K562 (cell line): ENCODE data around the gene IPO7. TPM values are rescaled to one million over a fixed set of nuclear protein-coding genes. Genes with fewer than 3 reads are reported as not detected.
A peak's percentile ranks its signal among the peaks of the same experiment; 100 is the strongest.
"Not testable (repeated sequence)": the region's sequence is repeated elsewhere in the genome, so short reads cannot be mapped to it uniquely, and the experiment has no call there.

Source experiments
- ATAC-seq: fragments of 200-7000 bp; cut with Tn5 transposase; 3 replicates; pipeline ENCODE4 v1.9.1; 2020; ENCODE audit warnings: moderate library complexity
- BruUV-seq: library from RNA; stranded (reverse); fragments of 400-500 nt; replicated peaks from 2 replicates; lab custom pipeline; 2021; lab: Mats Ljungman, UMichigan
- CTCF ChIA-PET: fragments of 300-600 bp; formaldehyde crosslinking; extraction: SDS; loops from one replicate; lab custom pipeline; 2021; ENCODE audit warnings: low intra/inter-chr PET ratio; lab: Yijun Ruan, JAX
- POLR2A ChIA-PET: fragments of 300-600, 350-650 bp; sonication (Branson Sonifier 250); formaldehyde crosslinking; extraction: SDS; loops from one replicate; lab custom pipeline; 2021; ENCODE audit warnings: antibody characterized with exemption, inconsistent platforms; lab: Yijun Ruan, JAX
- DNase-seq, 4 experiments: peaks; one replicate each; pipeline versions ENCODE4 v3.0.0 to v3.0.0-alpha.2; 2011 to 2018; ENCODE audit warnings: low spot score in 3 of 4, mixed read lengths in 3 of 4; ENCODE audit errors: extremely low read depth in 1 of 4
- FAIRE-seq: peaks from 2 replicates; lab custom pipeline; 2011; peaks lifted over from hg19 to GRCh38; lab: Jason Lieb, UNC
- H2AFZ ChIP-seq: 2 replicates; pipeline ENCODE4 v1.6.0; 2011; ENCODE audit warnings: low read depth, low read length, control low read depth, inconsistent platforms
- H3K27ac ChIP-seq: fragments of 200-600 bp; 3 replicates; pipeline ENCODE4 v1.8.0; 2011; ENCODE audit warnings: low read depth, mild to moderate bottlenecking, control low read depth, inconsistent platforms, low read length, moderate library complexity, mixed read lengths; ENCODE audit errors: extremely low read depth
- H3K27me3 ChIP-seq, 2 experiments: fragments of 300-600 bp in 1 of 2; 2 replicates in 1 of 2; 3 replicates in 1 of 2; pipeline versions ENCODE4 v1.6.0 to v1.8.0; 2011; ENCODE audit warnings: inconsistent platforms in 2 of 2, low read length in 2 of 2, mild to moderate bottlenecking in 1 of 2, mixed read lengths in 1 of 2, moderate library complexity in 1 of 2; ENCODE audit not compliant: control insufficient read depth in 2 of 2, insufficient read depth in 2 of 2
- H3K36me3 ChIP-seq: fragments of 300-600 bp; 3 replicates; pipeline ENCODE4 v1.8.0; 2011; ENCODE audit warnings: mild to moderate bottlenecking, low read length, inconsistent platforms; ENCODE audit not compliant: control insufficient read depth, insufficient read depth
- H3K4me1 ChIP-seq, 2 experiments: fragments of 200-600 bp in 1 of 2; replicated peaks in 1 of 2; 2 replicates in 1 of 2; 3 replicates in 1 of 2; pipeline versions ENCODE4 v1.5.1 to v1.8.0; 2011; ENCODE audit warnings: inconsistent platforms in 2 of 2, low read length in 2 of 2, mild to moderate bottlenecking in 1 of 2, mixed read lengths in 1 of 2, moderate library complexity in 1 of 2; ENCODE audit not compliant: control insufficient read depth in 2 of 2, insufficient read depth in 2 of 2
- H3K4me2 ChIP-seq: 2 replicates; pipeline ENCODE4 v1.6.1; 2011; ENCODE audit warnings: low read length, control low read depth, inconsistent platforms, mixed read lengths; ENCODE audit not compliant: insufficient read depth
- H3K4me3 ChIP-seq: fragments of 200-600 bp; sonication (generic), shearing (Covaris generic); 2 replicates; pipeline ENCODE4 v1.5.1; 2016; ENCODE audit warnings: control low read depth, inconsistent platforms
- H3K79me2 ChIP-seq: fragments of 200-600 bp; 3 replicates; pipeline ENCODE4 v1.8.0; 2011; ENCODE audit warnings: low read length, inconsistent platforms; ENCODE audit not compliant: control insufficient read depth, insufficient read depth
- H3K9ac ChIP-seq, 2 experiments: 2 replicates each; pipeline versions ENCODE4 v1.6.0 to v1.6.1; 2011; ENCODE audit warnings: low read depth in 2 of 2, low read length in 2 of 2, control low read depth in 1 of 2, inconsistent platforms in 1 of 2, mild to moderate bottlenecking in 1 of 2, mixed read lengths in 1 of 2; ENCODE audit not compliant: insufficient read depth in 1 of 2
- H3K9me1 ChIP-seq: one replicate; pipeline ENCODE4 v1.6.0; 2011; ENCODE audit warnings: inconsistent platforms, mild to moderate bottlenecking, low read length, moderate library complexity; ENCODE audit not compliant: control insufficient read depth, insufficient read depth
- H3K9me3 ChIP-seq: replicated peaks from 2 replicates; pipeline ENCODE4 v1.5.1; 2011; ENCODE audit warnings: low read depth, low read length, inconsistent platforms; ENCODE audit not compliant: control insufficient read depth, insufficient read depth
- H4K20me1 ChIP-seq: replicated peaks from 2 replicates; pipeline ENCODE4 v1.6.1; 2011; ENCODE audit warnings: low read length, inconsistent platforms, mixed read lengths; ENCODE audit not compliant: control insufficient read depth, insufficient read depth
- C11orf30 ChIP-seq: fragments of 450-650 bp; IDR thresholded peaks from 2 replicates; pipeline ENCODE4 v1.6.1; 2016; ENCODE audit warnings: low read depth, mild to moderate bottlenecking
- CHD7 ChIP-seq: fragments of 200-600 bp; sonication (generic); IDR thresholded peaks from one replicate; pipeline ENCODE4 v1.6.1; 2012; ENCODE audit warnings: mild to moderate bottlenecking, low read depth, low read length, inconsistent platforms
- GABPB1 ChIP-seq: sonication (generic); formaldehyde crosslinking; IDR thresholded peaks from 2 replicates; pipeline ENCODE4 v1.8.0; 2022; ENCODE audit warnings: mild to moderate bottlenecking, missing genetic modification reagents
- ZNF316 ChIP-seq: fragments of 450-650 bp; IDR thresholded peaks from 2 replicates; pipeline ENCODE4 v1.6.1; 2016
- WGBS: fragments of 100-300 bp; shearing (Covaris generic); methylation state at CpG from one replicate; pipeline ENCODE4 v1.1.6; 2016; ENCODE audit warnings: low coverage, mixed read lengths; ENCODE audit not compliant: insufficient coverage; ENCODE audit errors: missing lambda C conversion rate; 5-methylcytosine and 5-hydroxymethylcytosine counted together
- in situ Hi-C: fragments of 300-500 bp; cut with MboI; formaldehyde crosslinking; loops from 4 replicates; pipeline ENCODE4 v1.15.0; 2018; ENCODE audit warnings: inconsistent platforms, mixed read lengths
- intact Hi-C: fragments of 100-400 bp; cut with micrococcal nuclease; formaldehyde crosslinking; loops from 2 replicates; pipeline ENCODE4 v1.14.2; 2022
- polyA plus RNA-seq, 8 experiments: library from polyadenylated mRNA; depleted of rRNA in 4 of 8; stranded (reverse) in 5 of 8; unstranded in 3 of 8; fragments of >200 nt; fragmentation: Nextera tagmentation in 2 of 8; fragmentation: Illumina TruSeq in 1 of 8; extraction: Ambion mirVana in 2 of 8; extraction: Trizol in 1 of 8; gene quantifications; 2 replicates each; pipeline versions ENCODE4 v1.2.1 to v1.2.3, GENCODE V29; 2011 to 2014; ENCODE audit warnings: inconsistent platforms in 1 of 8, missing spikeins in 1 of 8
- total RNA-seq, 7 experiments: library from RNA; depleted of rRNA in 6 of 7; stranded (reverse); fragments of >200 nt in 6 of 7; fragmentation: Illumina TruSeq in 2 of 7; extraction: Trizol in 2 of 7; gene quantifications; 2 replicates each; pipeline versions ENCODE4 v1.2.1 to v1.2.3, GENCODE V29; 2011 to 2021; ENCODE audit warnings: low replicate concordance in 1 of 7

Gene IPO7
- total and polyA plus RNA-seq, 9 of the 15 experiments (the other 6 are each of a cell fraction or from before 2014, with no cell fraction given) = 23.6 to 138 (median 110) TPM

GRCh38 chr11:9347779-9348178 is 36.7 kb upstream of the IPO7 start:
- H3K9me3 ChIP-seq, H4K20me1 ChIP-seq, H3K36me3 ChIP-seq, FAIRE-seq, H3K9me1 ChIP-seq, H2AFZ ChIP-seq, BruUV-seq, DNase-seq, CTCF ChIA-PET, in situ Hi-C loops, ATAC-seq, H3K4me2 ChIP-seq, H3K4me3 ChIP-seq, H3K79me2 ChIP-seq, H3K9ac ChIP-seq, H3K27ac ChIP-seq, intact Hi-C loops, H3K27me3 ChIP-seq, POLR2A ChIA-PET: not testable (repeated sequence)
- H3K4me1 ChIP-seq = peaks cover 0 to 11% of the 10 kb centered on the region in 2 experiments; a peak in 2 of 5 replicates
- TF ChIP-seq ZNF316 = peak; percentile 81
- peak; percentile 50; the same call in 1 of the 2 replicates for TF ChIP-seq C11orf30
- WGBS = 62% methylated on average over 4 of the region's 4 CpGs

- 60% methylated on average over 6 of the region's 6 CpGs for WGBS
- H3K4me2 ChIP-seq = no peak overlapping the region
- no peaks in the 10 kb centered on the region for H3K36me3 ChIP-seq
- FAIRE-seq (no peak), DNase-seq (no peak), ATAC-seq (no peak)
- H2AFZ ChIP-seq = no peak overlapping the region
- no peaks in the 10 kb centered on the region for H3K79me2 ChIP-seq
- no peak overlapping the region for H3K4me3 ChIP-seq
- H3K4me1 ChIP-seq = peaks cover 0 to 11% of the 10 kb centered on the region in 2 experiments; a peak in 2 of 5 replicates
- no peaks in the 10 kb centered on the region for H3K9me1 ChIP-seq
- CTCF ChIA-PET = no interaction called here
- H3K9ac ChIP-seq = no peak overlapping the region
- no peaks in the 10 kb centered on the region for H3K9me3 ChIP-seq
- POLR2A ChIA-PET = interaction anchor here (0.6 to 2.0 kb wide), 2 partner anchors 13 to 40 kb away, joined by 4 to 7 read pairs; no protein-coding TSS in a partner anchor
- BruUV-seq = no TSS peak
- H3K27me3 ChIP-seq = no peaks in the 10 kb centered on the region
- in situ Hi-C loops = no loop called here
- intact Hi-C loops = no loop called here
- no peak overlapping the region for H3K27ac ChIP-seq
- H4K20me1 ChIP-seq = no peaks in the 10 kb centered on the region
- TF ChIP-seq CHD7 = no peak
- TF ChIP-seq GABPB1 (CRISPR knock-in tag) = no peak
Observed at GRCh38 chr11:9351321-9351881, 33.1 kb upstream of the IPO7 start.
